A673 (cell line): ENCODE measurements around the gene MAP3K3.

Experiments
- CTCF ChIP-seq: fragments of 300-800, 200-600 bp; sonication (generic); conservative IDR thresholded peaks from 2 replicates; pipeline ENCODE4 v1.5.1; 2017; ENCODE audit warnings: low read depth, mild to moderate bottlenecking, antibody characterized with exemption, low read length, moderate library complexity, mixed read lengths
- EZH2 ChIP-seq: fragments of 200-600 bp; sonication (generic); IDR thresholded peaks from 2 replicates; pipeline ENCODE4 v1.6.1; 2017; ENCODE audit warnings: borderline replicate concordance, low read depth, mild to moderate bottlenecking, mixed read lengths, antibody characterized with exemption, low read length; ENCODE audit not compliant: poor library complexity, severe bottlenecking

- TF ChIP-seq CTCF (no peak), EZH2 (no peak)
These were observed 8.8 kb downstream of the MAP3K3 start for GRCh38 chr17:63631062-63631461.
